ENCODE results near the gene CFAP54. TPM values are rescaled to one million over a fixed set of nuclear protein-coding genes. Genes with fewer than 3 reads are reported as not detected.

CFAP54 gene
- total RNA-seq, 1 experiment from 2014 or later: 0.09 TPM

- DNase-seq (ENCODE audit: low spot score) (no peak), ATAC-seq (no peak)
- Mint-ChIP-seq H3K27me3 (ENCODE audit: low read depth) (no peaks in the 10 kb centered on the region), H3K36me3 (no peaks in the 10 kb centered on the region), H3K9me3 (no peaks in the 10 kb centered on the region), H3K4me1 (no peaks in the 10 kb centered on the region), H3K4me3 (no peak overlapping the region), H3K27ac (no peak overlapping the region)
- ChIA-PET CTCF (interaction anchor here (1.3 to 2.2 kb wide), 2 partner anchors 57 to 60 kb away, joined by 6 to 8 read pairs; partner anchors contain the start of gene CDK17), POLR2A (no interaction called here)
- TF ChIP-seq ATF3 (CRISPR knock-in tag; conservative IDR thresholded peaks at IDR 0.05): no peak
- TF ChIP-seq ZBTB43 (CRISPR knock-in tag; IDR thresholded peaks at IDR 0.05): no peak
- TF ChIP-seq AFF4 (CRISPR knock-in tag; IDR thresholded peaks at IDR 0.05; ENCODE audit: borderline replicate concordance): no peak
- TF ChIP-seq ZNF671 (CRISPR knock-in tag; IDR thresholded peaks at IDR 0.05): no peak
- TF ChIP-seq FOXP4 (CRISPR knock-in tag; IDR thresholded peaks at IDR 0.05): no peak
- TF ChIP-seq STAT6 (CRISPR knock-in tag; conservative IDR thresholded peaks at IDR 0.05; ENCODE audit: low read depth): no peak
Measured at GRCh38 chr12:96456265-96456974, 33.0 kb upstream of the CFAP54 start.

GRCh38 chr12:96457191-96457930 lies 32.0 kb upstream of the CFAP54 start:
- Mint-ChIP-seq H3K4me1 (no peaks in the 10 kb centered on the region), H3K27ac (no peak overlapping the region; the same call in 1 of the 2 replicates), H3K4me3 (no peak overlapping the region), H3K9me3 (no peaks in the 10 kb centered on the region), H3K27me3 (ENCODE audit: low read depth) (no peaks in the 10 kb centered on the region), H3K36me3 (no peaks in the 10 kb centered on the region)
- DNase-seq (ENCODE audit: low spot score) (no peak), ATAC-seq (no peak)
- CTCF ChIA-PET: interaction anchor here (1.3 to 2.2 kb wide), 2 partner anchors 58 to 60 kb away, joined by 6 to 8 read pairs; partner anchors contain the start of gene CDK17
- POLR2A ChIA-PET: no interaction called here
- TF ChIP-seq NR3C1 (CRISPR knock-in tag; conservative IDR thresholded peaks at IDR 0.05; ENCODE audit: low read depth) (no peak), TCF7 (CRISPR knock-in tag; IDR thresholded peaks at IDR 0.05; ENCODE audit: low read depth) (no peak), MXD4 (CRISPR knock-in tag; IDR thresholded peaks at IDR 0.05; ENCODE audit: borderline replicate concordance) (no peak), E2F1 (CRISPR knock-in tag; IDR thresholded peaks at IDR 0.05) (no peak), ERG (CRISPR knock-in tag; IDR thresholded peaks at IDR 0.05) (no peak), FOXP4 (CRISPR knock-in tag; IDR thresholded peaks at IDR 0.05) (no peak), ATF6 (CRISPR knock-in tag; IDR thresholded peaks at IDR 0.05) (no peak), ZMAT4 (CRISPR knock-in tag; IDR thresholded peaks at IDR 0.05) (no peak)
